Stomach (tissue), 9 donors: ENCODE measurements around the gene CEACAM7. TPM values are rescaled to one million over a fixed set of nuclear protein-coding genes. Genes with fewer than 3 reads are reported as not detected.

Source experiments
- DNase-seq, 2 donors: peaks; one replicate each; pipeline versions ENCODE4 v3.0.0 to v3.0.0-alpha.2; 2013 to 2019
- H3K27ac ChIP-seq, 5 donors: fragments of 200-600 bp in 4 of 5; sonication (generic) in 4 of 5; one replicate each; pipeline ENCODE4 v1.5.1; 2013 to 2019; ENCODE audit warnings: mild to moderate bottlenecking in 1 of 5, moderate library complexity in 1 of 5
- H3K27me3 ChIP-seq, 3 donors: fragments of 200-600 bp; sonication (generic); one replicate each; pipeline ENCODE4 v1.5.1; 2017 to 2019; ENCODE audit warnings: mixed run types in 1 of 3
- H3K36me3 ChIP-seq, 4 donors: fragments of 200-600 bp; sonication (generic); 1 replicate in 3 of 4; 2 replicates in 1 of 4; pipeline ENCODE4 v1.5.1; 2016 to 2019
- H3K4me1 ChIP-seq, 4 donors: fragments of 200-600 bp; sonication (generic); one replicate each; pipeline ENCODE4 v1.5.1; 2016 to 2019
- H3K4me3 ChIP-seq, 4 donors: fragments of 200-600 bp; sonication (generic) in 3 of 4; one replicate each; pipeline ENCODE4 v1.5.1; 2016 to 2019; ENCODE audit warnings: mild to moderate bottlenecking in 1 of 4
- H3K9me3 ChIP-seq, 4 donors: fragments of 200-600 bp; sonication (generic); one replicate each; pipeline ENCODE4 v1.5.1; 2016 to 2019
- EP300 ChIP-seq: sonication (generic); formaldehyde crosslinking; IDR thresholded peaks from one replicate; pipeline ENCODE4 v1.6.1; 2017; ENCODE audit warnings: antibody characterized with exemption
- POLR2A ChIP-seq, 4 donors: fragments of 450-650 bp; IDR thresholded peaks; one replicate each; pipeline ENCODE4 v1.6.1; 2016; ENCODE audit warnings: antibody characterized with exemption in 4 of 4, control low read depth in 2 of 4, mild to moderate bottlenecking in 1 of 4, moderate library complexity in 1 of 4
- POLR2AphosphoS5 ChIP-seq, 3 donors: sonication (generic); formaldehyde crosslinking; IDR thresholded peaks; one replicate each; pipeline ENCODE4 v1.6.1; 2016; ENCODE audit warnings: antibody characterized with exemption in 3 of 3
- WGBS, 5 donors: extraction: QIAGEN DNeasy Blood & Tissue Kit in 3 of 5; methylation state at CpG; one replicate each; pipeline versions ENCODE4 v1.1.5 to v1.1.7; 2013 to 2018; 5-methylcytosine and 5-hydroxymethylcytosine counted together
- intact Hi-C: fragments of 100-400 bp; cut with DNase I; formaldehyde crosslinking; loops from one replicate; pipeline ENCODE4 v1.15.1; 2023; ENCODE audit warnings: low total_unique reads
- polyA plus RNA-seq, 3 donors: library from polyadenylated mRNA; stranded (reverse); fragments of 200-250 nt; gene quantifications; one replicate each; pipeline ENCODE4 v1.2.3, GENCODE V29; 2013
- total RNA-seq, 5 donors: library from RNA; depleted of rRNA; stranded (reverse); fragments of >200 nt; gene quantifications; one replicate each; pipeline versions ENCODE4 v1.1.0 to v1.2.3, GENCODE V29; 2014 to 2016
- TF ChIP-seq, protein P1 (sequence below), 7 experiments: fragments of 450-650 bp in 4 of 7; fragments of 200-600 bp in 3 of 7; sonication (generic) in 3 of 7; IDR thresholded peaks; one replicate each; pipeline ENCODE4 v1.5.1; 2016 to 2019; ENCODE audit warnings: antibody characterized with exemption in 7 of 7, control low read depth in 2 of 7, mild to moderate bottlenecking in 1 of 7
- donor health status: healthy with polysubstance abuse.
- donor health status: Bipolar disorder and iron deficiency.
- donor health status: healthy.

The CEACAM7 gene
- total and polyA plus RNA-seq, 8 donors, result 1.3 to 6.2 TPM; not detected in 6

- Histone ChIP-seq H3K27ac (peak within 1 kb of the TSS in 2 of 5 donors; percentile 56 to 64), H3K4me3 (peak within 1 kb of the TSS in 2 of 4 donors; percentile 26 to 34)
Measured at GRCh38 chr19:41626877-41627276, 61.2 kb downstream of the CEACAM7 start, which contains the start of gene CEACAM4. TSS of gene CEACAM4 (minus strand) at chr19:41627074. CDS start at chr19:41626963, 111 bp downstream.

GRCh38 chr19:41626278-41626677 lies 61.8 kb downstream of the CEACAM7 start:
- Histone ChIP-seq H3K9me3 (peaks cover 0 to 13% (median 11%) of the 10 kb centered on the region in 4 donors), H3K4me1 (no peaks in the 10 kb centered on the region), H3K27me3 (peaks cover 0 to 52% (median 19%) of the 10 kb centered on the region in 3 donors), H3K4me3 (peak overlapping the region in 2 of 4 donors; percentile 26 to 34), H3K36me3 (no peaks in the 10 kb centered on the region), H3K27ac (peak overlapping the region in 2 of 5 donors; percentile 56 to 64)
- DNase-seq, result no peak
- WGBS, 5 donors, result 37 to 53% (median 44%) methylated on average over 3 of the region's 3 CpGs
- TF ChIP-seq POLR2AphosphoS5 (IDR thresholded peaks at IDR 0.05) (no peak), EP300 (no peak), POLR2A (IDR thresholded peaks at IDR 0.05) (no peak)
- TF ChIP-seq, protein P1, sequence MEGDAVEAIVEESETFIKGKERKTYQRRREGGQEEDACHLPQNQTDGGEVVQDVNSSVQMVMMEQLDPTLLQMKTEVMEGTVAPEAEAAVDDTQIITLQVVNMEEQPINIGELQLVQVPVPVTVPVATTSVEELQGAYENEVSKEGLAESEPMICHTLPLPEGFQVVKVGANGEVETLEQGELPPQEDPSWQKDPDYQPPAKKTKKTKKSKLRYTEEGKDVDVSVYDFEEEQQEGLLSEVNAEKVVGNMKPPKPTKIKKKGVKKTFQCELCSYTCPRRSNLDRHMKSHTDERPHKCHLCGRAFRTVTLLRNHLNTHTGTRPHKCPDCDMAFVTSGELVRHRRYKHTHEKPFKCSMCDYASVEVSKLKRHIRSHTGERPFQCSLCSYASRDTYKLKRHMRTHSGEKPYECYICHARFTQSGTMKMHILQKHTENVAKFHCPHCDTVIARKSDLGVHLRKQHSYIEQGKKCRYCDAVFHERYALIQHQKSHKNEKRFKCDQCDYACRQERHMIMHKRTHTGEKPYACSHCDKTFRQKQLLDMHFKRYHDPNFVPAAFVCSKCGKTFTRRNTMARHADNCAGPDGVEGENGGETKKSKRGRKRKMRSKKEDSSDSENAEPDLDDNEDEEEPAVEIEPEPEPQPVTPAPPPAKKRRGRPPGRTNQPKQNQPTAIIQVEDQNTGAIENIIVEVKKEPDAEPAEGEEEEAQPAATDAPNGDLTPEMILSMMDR (IDR thresholded peaks at IDR 0.05), result no peak
- intact Hi-C loops, result no loop called here

More at GRCh38 chr19:41626877-41627276, 61.2 kb downstream of the CEACAM7 start, which contains the start of gene CEACAM4:
- intact Hi-C loops, result no loop called here
- Histone ChIP-seq H3K4me1 (no peaks in the 10 kb centered on the region), H3K36me3 (no peaks in the 10 kb centered on the region), H3K27me3 (peaks cover 0 to 47% (median 19%) of the 10 kb centered on the region in 3 donors), H3K9me3 (peaks cover 0 to 18% (median 12%) of the 10 kb centered on the region in 4 donors)
- WGBS, 5 donors, result 22 to 32% (median 28%) methylated on average over 5 to 7 of the region's 7 CpGs
- peak in 1 of 3 donors; percentile 48 for TF ChIP-seq POLR2AphosphoS5 (IDR thresholded peaks at IDR 0.05)
- TF ChIP-seq, protein P1 (IDR thresholded peaks at IDR 0.05), result no peak
- DNase-seq, result peak in 1 of 2 donors; percentile 40

- WGBS, 5 donors, result 41 to 65% (median 57%) methylated on average over 1 to 4 of the region's 4 CpGs
- intact Hi-C loops, result no loop called here
- H3K4me3 ChIP-seq, result peak overlapping the region in 1 of 4 donors; percentile 34
Measured at GRCh38 chr19:41624937-41625336, 63.1 kb downstream of the CEACAM7 start.

DNA sequence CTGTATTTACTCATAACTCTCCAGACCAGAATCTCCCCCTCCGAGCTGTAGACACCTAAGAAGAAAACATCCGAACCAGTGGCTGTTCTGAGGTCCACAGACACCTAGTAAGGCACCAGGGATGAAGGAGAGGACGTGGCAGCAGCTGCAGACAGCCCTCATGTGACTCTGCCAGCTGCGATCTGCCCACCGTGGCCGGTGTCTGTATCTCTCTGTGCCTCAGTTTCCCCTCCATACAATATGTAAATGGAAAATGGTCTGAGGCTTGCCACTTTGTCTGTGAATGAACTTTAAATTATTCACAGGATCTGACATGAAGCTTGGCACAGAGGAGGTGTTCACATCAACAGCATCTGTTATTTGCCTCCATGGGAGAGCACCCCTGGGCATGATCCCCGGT lies 63.6 kb downstream of the CEACAM7 start:
- TF ChIP-seq EP300 (no peak), POLR2A (IDR thresholded peaks at IDR 0.05) (no peak), POLR2AphosphoS5 (IDR thresholded peaks at IDR 0.05) (no peak)
- TF ChIP-seq, protein P1 (IDR thresholded peaks at IDR 0.05), result no peak

More at GRCh38 chr19:41624937-41625336, 63.1 kb downstream of the CEACAM7 start:
- Histone ChIP-seq H3K36me3 (no peaks in the 10 kb centered on the region), H3K27me3 (peaks cover 0 to 62% (median 19%) of the 10 kb centered on the region in 3 donors), H3K27ac (peak overlapping the region in 1 of 5 donors; percentile 5), H3K4me1 (no peaks in the 10 kb centered on the region), H3K9me3 (peaks cover 0 to 2% (median under 1%) of the 10 kb centered on the region in 4 donors)
- no peak for TF ChIP-seq EP300
- TF ChIP-seq POLR2A (IDR thresholded peaks at IDR 0.05), result no peak
- no peak for DNase-seq

GRCh38 chr19:41623360-41623759 lies 64.7 kb downstream of the CEACAM7 start:
- intact Hi-C loops, result no loop called here
- Histone ChIP-seq H3K4me1 (no peaks in the 10 kb centered on the region), H3K36me3 (no peaks in the 10 kb centered on the region), H3K27me3 (peaks cover 0 to 71% (median 18%) of the 10 kb centered on the region in 3 donors), H3K27ac (peak overlapping the region in 2 of 5 donors; percentile 19 to 38), H3K4me3 (peak overlapping the region in 1 of 4 donors; percentile 34), H3K9me3 (no peaks in the 10 kb centered on the region)
- TF ChIP-seq POLR2AphosphoS5 (IDR thresholded peaks at IDR 0.05) (no peak), POLR2A (IDR thresholded peaks at IDR 0.05) (no peak), EP300 (no peak)
- TF ChIP-seq, protein P1 (IDR thresholded peaks at IDR 0.05), result no peak
- 42 to 67% (median 64%) methylated on average over 4 of the region's 4 CpGs for WGBS, 5 donors
- DNase-seq, result no peak

More for the DNA sequence above, 63.6 kb downstream of the CEACAM7 start:
- no peaks in the 10 kb centered on the region for H3K4me1 ChIP-seq
- H3K27me3 ChIP-seq, result peaks cover 0 to 65% (median 19%) of the 10 kb centered on the region in 3 donors
- no peak for DNase-seq
- no peaks in the 10 kb centered on the region for H3K36me3 ChIP-seq
- no peaks in the 10 kb centered on the region for H3K9me3 ChIP-seq
- peak overlapping the region in 1 of 4 donors; percentile 34 for H3K4me3 ChIP-seq
- WGBS, 5 donors, result 62 to 72% (median 68%) methylated on average over 7 of the region's 7 CpGs
- intact Hi-C loops, result no loop called here
- H3K27ac ChIP-seq, result peak overlapping the region in 2 of 5 donors; percentile 5 to 20
